Neutrophil (primary cell): ENCODE measurements around the gene CAMK2B.

Source experiments
- H3K27ac ChIP-seq: fragments of 200-600 bp; sonication (generic); 2 replicates; pipeline ENCODE4 v1.5.1; 2016; ENCODE audit warnings: mild to moderate bottlenecking, moderate library complexity
- H3K27me3 ChIP-seq: fragments of 200-600 bp; sonication (generic); 2 replicates; pipeline ENCODE4 v1.6.0; 2016; ENCODE audit warnings: mild to moderate bottlenecking
- H3K36me3 ChIP-seq: fragments of 200-600 bp; sonication (generic); 2 replicates; pipeline ENCODE4 v1.5.1; 2017
- H3K4me1 ChIP-seq, 2 experiments: fragments of 200-600 bp in 1 of 2; sonication (generic) in 1 of 2; 1 replicate in 1 of 2; 2 replicates in 1 of 2; pipeline versions ENCODE4 v1.5.1 to v1.6.1; 2013 to 2016; ENCODE audit warnings: low read depth in 1 of 2, low read length in 1 of 2, mild to moderate bottlenecking in 1 of 2, moderate library complexity in 1 of 2; ENCODE audit not compliant: control insufficient read depth in 1 of 2, insufficient read depth in 1 of 2
- H3K4me3 ChIP-seq, 2 experiments: fragments of 200-600 bp in 1 of 2; sonication (generic) in 1 of 2; 1 replicate in 1 of 2; 2 replicates in 1 of 2; pipeline ENCODE4 v1.5.1; 2013 to 2016; ENCODE audit warnings: low read depth in 1 of 2, low read length in 1 of 2, mild to moderate bottlenecking in 1 of 2, moderate library complexity in 1 of 2
- H3K9me3 ChIP-seq: fragments of 200-600 bp; sonication (generic); 2 replicates; pipeline ENCODE4 v1.5.1; 2016
- TF ChIP-seq, protein P1 (sequence below): fragments of 200-600 bp; sonication (generic); IDR thresholded peaks from 2 replicates; pipeline ENCODE4 v1.5.1; 2016; ENCODE audit warnings: antibody characterized with exemption

CAMK2B gene

GRCh38 chr7:44263326-44264082, 61.9 kb downstream of the CAMK2B start:
- no peaks in the 10 kb centered on the region for H3K9me3 ChIP-seq
- H3K4me1 ChIP-seq = no peaks in the 10 kb centered on the region
- no peaks in the 10 kb centered on the region for H3K36me3 ChIP-seq
- TF ChIP-seq, protein P1, sequence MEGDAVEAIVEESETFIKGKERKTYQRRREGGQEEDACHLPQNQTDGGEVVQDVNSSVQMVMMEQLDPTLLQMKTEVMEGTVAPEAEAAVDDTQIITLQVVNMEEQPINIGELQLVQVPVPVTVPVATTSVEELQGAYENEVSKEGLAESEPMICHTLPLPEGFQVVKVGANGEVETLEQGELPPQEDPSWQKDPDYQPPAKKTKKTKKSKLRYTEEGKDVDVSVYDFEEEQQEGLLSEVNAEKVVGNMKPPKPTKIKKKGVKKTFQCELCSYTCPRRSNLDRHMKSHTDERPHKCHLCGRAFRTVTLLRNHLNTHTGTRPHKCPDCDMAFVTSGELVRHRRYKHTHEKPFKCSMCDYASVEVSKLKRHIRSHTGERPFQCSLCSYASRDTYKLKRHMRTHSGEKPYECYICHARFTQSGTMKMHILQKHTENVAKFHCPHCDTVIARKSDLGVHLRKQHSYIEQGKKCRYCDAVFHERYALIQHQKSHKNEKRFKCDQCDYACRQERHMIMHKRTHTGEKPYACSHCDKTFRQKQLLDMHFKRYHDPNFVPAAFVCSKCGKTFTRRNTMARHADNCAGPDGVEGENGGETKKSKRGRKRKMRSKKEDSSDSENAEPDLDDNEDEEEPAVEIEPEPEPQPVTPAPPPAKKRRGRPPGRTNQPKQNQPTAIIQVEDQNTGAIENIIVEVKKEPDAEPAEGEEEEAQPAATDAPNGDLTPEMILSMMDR = no peak
- no peak overlapping the region for H3K4me3 ChIP-seq
- no peak overlapping the region for H3K27ac ChIP-seq
- no peaks in the 10 kb centered on the region for H3K27me3 ChIP-seq

DNA sequence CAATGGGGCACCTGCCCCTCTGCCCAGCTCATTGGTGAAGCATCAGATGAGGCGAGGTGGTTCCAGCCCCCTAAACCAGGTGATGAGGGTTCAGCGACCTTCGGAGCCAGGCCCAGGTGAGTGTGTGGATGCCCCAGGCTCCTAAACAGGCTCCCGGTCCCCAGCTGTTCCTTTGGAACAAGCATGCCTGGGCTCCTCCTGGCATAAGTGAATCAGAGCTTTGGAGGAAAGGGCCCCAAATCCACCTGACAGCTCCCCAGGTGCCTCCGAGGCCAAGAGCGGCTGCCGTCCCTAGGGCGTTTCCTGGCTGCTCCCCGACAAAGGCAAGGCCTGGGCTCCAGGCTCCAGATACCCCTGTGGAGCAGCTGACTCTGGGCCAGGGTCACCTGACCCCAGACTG, 63.4 kb downstream of the CAMK2B start:
- H3K36me3 ChIP-seq = no peaks in the 10 kb centered on the region
- TF ChIP-seq, protein P1 = no peak
- H3K27me3 ChIP-seq = no peaks in the 10 kb centered on the region
- no peaks in the 10 kb centered on the region for H3K9me3 ChIP-seq
- no peak overlapping the region for H3K27ac ChIP-seq
- H3K4me3 ChIP-seq = no peak overlapping the region
- no peaks in the 10 kb centered on the region for H3K4me1 ChIP-seq

- Histone ChIP-seq H3K36me3 (no peaks in the 10 kb centered on the region), H3K4me3 (no peak overlapping the region), H3K27ac (no peak overlapping the region), H3K4me1 (no peaks in the 10 kb centered on the region), H3K9me3 (no peaks in the 10 kb centered on the region), H3K27me3 (no peaks in the 10 kb centered on the region)
- TF ChIP-seq, protein P1 = no peak
These were observed 64.2 kb downstream of the CAMK2B start for GRCh38 chr7:44261240-44261639.

- Histone ChIP-seq H3K9me3 (no peaks in the 10 kb centered on the region), H3K27me3 (no peaks in the 10 kb centered on the region), H3K4me1 (no peaks in the 10 kb centered on the region), H3K36me3 (no peaks in the 10 kb centered on the region), H3K27ac (no peak overlapping the region), H3K4me3 (no peak overlapping the region)
- TF ChIP-seq, protein P1 = no peak
These were observed 65.6 kb downstream of the CAMK2B start for GRCh38 chr7:44259547-44260457.

GRCh38 chr7:44258865-44259546, 66.4 kb downstream of the CAMK2B start:
- no peaks in the 10 kb centered on the region for H3K4me1 ChIP-seq
- H3K4me3 ChIP-seq = no peak overlapping the region
- H3K9me3 ChIP-seq = no peaks in the 10 kb centered on the region
- H3K27ac ChIP-seq = no peak overlapping the region
- H3K27me3 ChIP-seq = no peaks in the 10 kb centered on the region
- no peaks in the 10 kb centered on the region for H3K36me3 ChIP-seq
- TF ChIP-seq, protein P1 = no peak
